Measurements from ENCODE around the gene INS. TPM values are rescaled to one million over a fixed set of nuclear protein-coding genes. Genes with fewer than 3 reads are reported as not detected.

INS gene
- total and polyA plus RNA-seq, 2 of the 13 experiments (the other 11 are each of a cell fraction or from before 2014, with no cell fraction given), result not detected

- TF ChIP-seq MEIS1 (CRISPR knock-in tag; IDR thresholded peaks at IDR 0.05; ENCODE audit: borderline replicate concordance) (no peak; the same call in 1 of the 2 replicates), KAT7 (CRISPR knock-in tag; IDR thresholded peaks at IDR 0.05; ENCODE audit: borderline replicate concordance) (no peak), ATAD3A (CRISPR knock-in tag; IDR thresholded peaks at IDR 0.05) (no peak), ZNF543 (CRISPR knock-in tag; IDR thresholded peaks at IDR 0.05) (no peak), PHB2 (IDR thresholded peaks at IDR 0.05; ENCODE audit: partially characterized antibody) (no peak), ZNF12 (CRISPR knock-in tag; IDR thresholded peaks at IDR 0.05) (no peak), ONECUT2 (CRISPR knock-in tag; IDR thresholded peaks at IDR 0.05) (no peak), BORCS8-MEF2B (CRISPR knock-in tag; IDR thresholded peaks at IDR 0.05) (no peak), ZNF335 (CRISPR knock-in tag; IDR thresholded peaks at IDR 0.05) (no peak), NFE2 (CRISPR knock-in tag; IDR thresholded peaks at IDR 0.05) (no peak), POGZ (CRISPR knock-in tag; IDR thresholded peaks at IDR 0.05) (0 out of 2 replicates have a peak, but pooled peaks have one; percentile 41), RAD21 (CRISPR knock-in tag; IDR thresholded peaks at IDR 0.05) (no peak), ZNF746 (CRISPR knock-in tag; IDR thresholded peaks at IDR 0.05) (0 out of 2 replicates have a peak, but pooled peaks have one; percentile 39), HNRNPH1 (optimal IDR thresholded peaks at IDR 0.05; ENCODE audit: low read depth, low read length) (no peak), IRF9 (CRISPR knock-in tag; IDR thresholded peaks at IDR 0.05; ENCODE audit: borderline replicate concordance) (no peak), ZNF296 (CRISPR knock-in tag; conservative IDR thresholded peaks at IDR 0.05) (no peak; the same call in 1 of the 2 replicates), KAT8 (CRISPR knock-in tag; IDR thresholded peaks at IDR 0.05) (no peak), CEBPG (CRISPR knock-in tag; IDR thresholded peaks at IDR 0.05) (no peak), GABPB1 (CRISPR knock-in tag; IDR thresholded peaks at IDR 0.05) (no peak), MIXL1 (CRISPR knock-in tag; IDR thresholded peaks at IDR 0.05) (no peak), ZNF451 (CRISPR knock-in tag; IDR thresholded peaks at IDR 0.05) (no peak), CENPX (CRISPR knock-in tag; IDR thresholded peaks at IDR 0.05) (no peak), DMAP1 (CRISPR knock-in tag; IDR thresholded peaks at IDR 0.05) (no peak), ZNF383 (CRISPR knock-in tag; IDR thresholded peaks at IDR 0.05; ENCODE audit: borderline replicate concordance) (no peak), HNRNPLL (IDR thresholded peaks at IDR 0.05; ENCODE audit: low read depth, low read length, poor library complexity, severe bottlenecking) (peak; percentile 96), NCOA2 (CRISPR knock-in tag; IDR thresholded peaks at IDR 0.05) (no peak), CAMTA2 (CRISPR knock-in tag; IDR thresholded peaks at IDR 0.05; ENCODE audit: borderline replicate concordance) (no peak), ZFP37 (CRISPR knock-in tag; IDR thresholded peaks at IDR 0.05; ENCODE audit: borderline replicate concordance) (0 out of 2 replicates have a peak, but pooled peaks have one; percentile 49), CBX1 (IDR thresholded peaks at IDR 0.05; ENCODE audit: low read depth) (peak; percentile 96)
- TF ChIP-seq, protein P1, sequence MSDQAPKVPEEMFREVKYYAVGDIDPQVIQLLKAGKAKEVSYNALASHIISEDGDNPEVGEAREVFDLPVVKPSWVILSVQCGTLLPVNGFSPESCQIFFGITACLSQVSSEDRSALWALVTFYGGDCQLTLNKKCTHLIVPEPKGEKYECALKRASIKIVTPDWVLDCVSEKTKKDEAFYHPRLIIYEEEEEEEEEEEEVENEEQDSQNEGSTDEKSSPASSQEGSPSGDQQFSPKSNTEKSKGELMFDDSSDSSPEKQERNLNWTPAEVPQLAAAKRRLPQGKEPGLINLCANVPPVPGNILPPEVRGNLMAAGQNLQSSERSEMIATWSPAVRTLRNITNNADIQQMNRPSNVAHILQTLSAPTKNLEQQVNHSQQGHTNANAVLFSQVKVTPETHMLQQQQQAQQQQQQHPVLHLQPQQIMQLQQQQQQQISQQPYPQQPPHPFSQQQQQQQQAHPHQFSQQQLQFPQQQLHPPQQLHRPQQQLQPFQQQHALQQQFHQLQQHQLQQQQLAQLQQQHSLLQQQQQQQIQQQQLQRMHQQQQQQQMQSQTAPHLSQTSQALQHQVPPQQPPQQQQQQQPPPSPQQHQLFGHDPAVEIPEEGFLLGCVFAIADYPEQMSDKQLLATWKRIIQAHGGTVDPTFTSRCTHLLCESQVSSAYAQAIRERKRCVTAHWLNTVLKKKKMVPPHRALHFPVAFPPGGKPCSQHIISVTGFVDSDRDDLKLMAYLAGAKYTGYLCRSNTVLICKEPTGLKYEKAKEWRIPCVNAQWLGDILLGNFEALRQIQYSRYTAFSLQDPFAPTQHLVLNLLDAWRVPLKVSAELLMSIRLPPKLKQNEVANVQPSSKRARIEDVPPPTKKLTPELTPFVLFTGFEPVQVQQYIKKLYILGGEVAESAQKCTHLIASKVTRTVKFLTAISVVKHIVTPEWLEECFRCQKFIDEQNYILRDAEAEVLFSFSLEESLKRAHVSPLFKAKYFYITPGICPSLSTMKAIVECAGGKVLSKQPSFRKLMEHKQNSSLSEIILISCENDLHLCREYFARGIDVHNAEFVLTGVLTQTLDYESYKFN (CRISPR knock-in tag; conservative IDR thresholded peaks at IDR 0.05), result peak; percentile 31; the same call in 1 of the 2 replicates
Observed at GRCh38 chr11:2131371-2132236, 29.4 kb downstream of the INS start (continued).

All from HepG2 (cell line).